22Rv1 (cell line): ENCODE measurements around the gene PLEKHA5.

Experiments used
- H3K27ac ChIP-seq: fragments of 450-650 bp; 2 replicates; pipeline ENCODE4 v1.5.1; 2017
- ZFX ChIP-seq: fragments of 450-650 bp; IDR thresholded peaks from 2 replicates; pipeline ENCODE4 v1.6.1; 2017; ENCODE audit warnings: antibody characterized with exemption, borderline replicate concordance
- TF ChIP-seq, protein P1 (sequence below): fragments of 450-650 bp; IDR thresholded peaks from 2 replicates; pipeline ENCODE4 v1.5.1; 2017; ENCODE audit warnings: mild to moderate bottlenecking

The PLEKHA5 gene

GRCh38 chr12:19369691-19370148, 240.2 kb downstream of the PLEKHA5 start:
- no peak overlapping the region for H3K27ac ChIP-seq
- TF ChIP-seq, protein P1, sequence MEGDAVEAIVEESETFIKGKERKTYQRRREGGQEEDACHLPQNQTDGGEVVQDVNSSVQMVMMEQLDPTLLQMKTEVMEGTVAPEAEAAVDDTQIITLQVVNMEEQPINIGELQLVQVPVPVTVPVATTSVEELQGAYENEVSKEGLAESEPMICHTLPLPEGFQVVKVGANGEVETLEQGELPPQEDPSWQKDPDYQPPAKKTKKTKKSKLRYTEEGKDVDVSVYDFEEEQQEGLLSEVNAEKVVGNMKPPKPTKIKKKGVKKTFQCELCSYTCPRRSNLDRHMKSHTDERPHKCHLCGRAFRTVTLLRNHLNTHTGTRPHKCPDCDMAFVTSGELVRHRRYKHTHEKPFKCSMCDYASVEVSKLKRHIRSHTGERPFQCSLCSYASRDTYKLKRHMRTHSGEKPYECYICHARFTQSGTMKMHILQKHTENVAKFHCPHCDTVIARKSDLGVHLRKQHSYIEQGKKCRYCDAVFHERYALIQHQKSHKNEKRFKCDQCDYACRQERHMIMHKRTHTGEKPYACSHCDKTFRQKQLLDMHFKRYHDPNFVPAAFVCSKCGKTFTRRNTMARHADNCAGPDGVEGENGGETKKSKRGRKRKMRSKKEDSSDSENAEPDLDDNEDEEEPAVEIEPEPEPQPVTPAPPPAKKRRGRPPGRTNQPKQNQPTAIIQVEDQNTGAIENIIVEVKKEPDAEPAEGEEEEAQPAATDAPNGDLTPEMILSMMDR = no peak

- no peak overlapping the region for H3K27ac ChIP-seq
- TF ChIP-seq ZFX = no peak
- TF ChIP-seq, protein P1 = no peak
Observed at GRCh38 chr12:19373586-19373985, 244.1 kb downstream of the PLEKHA5 start.

DNA sequence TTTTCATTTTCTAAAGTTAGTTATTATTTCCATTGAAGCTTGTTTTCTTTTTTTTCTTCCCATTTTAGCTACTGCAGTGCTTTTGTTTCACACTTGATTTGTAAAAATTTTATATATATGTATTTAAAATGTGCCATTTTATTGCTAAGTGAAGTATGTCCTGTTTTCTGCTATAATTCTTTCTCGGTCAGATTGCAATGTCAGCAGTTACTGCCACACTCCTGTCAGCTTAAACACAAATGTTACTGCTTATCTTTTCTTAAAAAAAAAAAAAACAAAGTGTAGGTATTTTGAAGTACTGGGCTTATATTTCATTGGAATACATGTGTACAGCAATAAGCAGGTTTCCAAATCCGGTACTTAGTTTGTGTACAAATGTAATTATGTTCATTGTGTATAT, 246.4 kb downstream of the PLEKHA5 start:
- TF ChIP-seq, protein P1 = no peak
- TF ChIP-seq ZFX = no peak

GRCh38 chr12:19376691-19377090, 247.2 kb downstream of the PLEKHA5 start:
- TF ChIP-seq, protein P1 = no peak
- no peak for TF ChIP-seq ZFX
- no peak overlapping the region for H3K27ac ChIP-seq

More for the DNA sequence above, 246.4 kb downstream of the PLEKHA5 start:
- no peak overlapping the region for H3K27ac ChIP-seq

- no peak overlapping the region for H3K27ac ChIP-seq
- TF ChIP-seq, protein P1 = no peak
- TF ChIP-seq ZFX = no peak
Observed at GRCh38 chr12:19382111-19382526, 252.6 kb downstream of the PLEKHA5 start.

GRCh38 chr12:19382563-19382962, 253.0 kb downstream of the PLEKHA5 start:
- H3K27ac ChIP-seq = no peak overlapping the region
- TF ChIP-seq, protein P1 = no peak
- no peak for TF ChIP-seq ZFX

- TF ChIP-seq, protein P1 = no peak
- TF ChIP-seq ZFX = no peak
- no peak overlapping the region for H3K27ac ChIP-seq
Observed at GRCh38 chr12:19387161-19387560, 257.6 kb downstream of the PLEKHA5 start.
